Osteocyte (in vitro differentiated cells): ENCODE data around the gene MDN1. TPM values are rescaled to one million over a fixed set of nuclear protein-coding genes. Genes with fewer than 3 reads are reported as not detected.

Source experiments
- DNase-seq: peaks from one replicate; pipeline ENCODE4 v3.0.0; 2021; ENCODE audit warnings: mixed read lengths; ENCODE audit not compliant: unreplicated experiment; ENCODE audit errors: extremely low spot score
- H3K27ac Mint-ChIP-seq: one replicate; pipeline ENCODE4 v1.8.0; 2021; ENCODE audit warnings: mild to moderate bottlenecking, mixed read lengths; ENCODE audit not compliant: unreplicated experiment
- H3K27me3 Mint-ChIP-seq: one replicate; pipeline ENCODE4 v1.8.0; 2021; ENCODE audit warnings: mixed read lengths; ENCODE audit not compliant: unreplicated experiment
- H3K36me3 Mint-ChIP-seq: one replicate; pipeline ENCODE4 v1.8.0; 2021; ENCODE audit warnings: mixed read lengths; ENCODE audit not compliant: unreplicated experiment
- H3K4me1 Mint-ChIP-seq: one replicate; pipeline ENCODE4 v1.8.0; 2021; ENCODE audit warnings: mixed read lengths; ENCODE audit not compliant: unreplicated experiment
- H3K4me3 Mint-ChIP-seq: one replicate; pipeline ENCODE4 v1.8.0; 2021; ENCODE audit warnings: mild to moderate bottlenecking, moderate library complexity, mixed read lengths; ENCODE audit not compliant: unreplicated experiment
- H3K9me3 Mint-ChIP-seq: one replicate; pipeline ENCODE4 v1.8.0; 2021; ENCODE audit warnings: mixed read lengths; ENCODE audit not compliant: unreplicated experiment
- total RNA-seq: library from RNA; stranded (reverse); gene quantifications from 2 replicates; pipeline ENCODE4 v1.2.1, GENCODE V29; 2021
- TF ChIP-seq, protein P1 (sequence below): fragments of 200-600 bp; sonication (generic); IDR thresholded peaks from 2 replicates; pipeline ENCODE4 v1.5.0; 2021; ENCODE audit warnings: antibody characterized with exemption, mild to moderate bottlenecking, moderate library complexity

MDN1 gene
- total RNA-seq, 1 donor from 2014 or later = 30.8 TPM

DNA sequence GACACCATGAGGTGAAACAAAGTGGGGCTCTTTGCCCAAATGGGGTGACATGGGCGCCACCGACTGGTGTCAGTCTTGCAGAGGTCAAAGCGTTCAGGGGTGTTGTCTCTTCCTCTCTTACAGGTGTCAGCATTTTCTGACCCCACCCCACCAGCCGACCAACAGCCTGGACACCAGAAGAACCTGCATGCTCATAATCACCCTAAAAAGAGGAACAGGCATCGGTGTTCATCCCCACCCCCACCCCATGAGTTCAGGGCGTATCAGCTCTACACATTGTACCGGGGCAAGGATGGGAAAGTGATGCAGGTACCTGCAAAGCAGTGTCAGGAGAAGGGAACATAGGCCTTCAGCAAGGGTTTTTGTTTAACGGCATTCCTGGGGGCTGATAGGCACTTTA lies 195.8 kb downstream of the MDN1 start:
- H3K27ac Mint-ChIP-seq = no peak overlapping the region
- no peak for DNase-seq
- TF ChIP-seq, protein P1, sequence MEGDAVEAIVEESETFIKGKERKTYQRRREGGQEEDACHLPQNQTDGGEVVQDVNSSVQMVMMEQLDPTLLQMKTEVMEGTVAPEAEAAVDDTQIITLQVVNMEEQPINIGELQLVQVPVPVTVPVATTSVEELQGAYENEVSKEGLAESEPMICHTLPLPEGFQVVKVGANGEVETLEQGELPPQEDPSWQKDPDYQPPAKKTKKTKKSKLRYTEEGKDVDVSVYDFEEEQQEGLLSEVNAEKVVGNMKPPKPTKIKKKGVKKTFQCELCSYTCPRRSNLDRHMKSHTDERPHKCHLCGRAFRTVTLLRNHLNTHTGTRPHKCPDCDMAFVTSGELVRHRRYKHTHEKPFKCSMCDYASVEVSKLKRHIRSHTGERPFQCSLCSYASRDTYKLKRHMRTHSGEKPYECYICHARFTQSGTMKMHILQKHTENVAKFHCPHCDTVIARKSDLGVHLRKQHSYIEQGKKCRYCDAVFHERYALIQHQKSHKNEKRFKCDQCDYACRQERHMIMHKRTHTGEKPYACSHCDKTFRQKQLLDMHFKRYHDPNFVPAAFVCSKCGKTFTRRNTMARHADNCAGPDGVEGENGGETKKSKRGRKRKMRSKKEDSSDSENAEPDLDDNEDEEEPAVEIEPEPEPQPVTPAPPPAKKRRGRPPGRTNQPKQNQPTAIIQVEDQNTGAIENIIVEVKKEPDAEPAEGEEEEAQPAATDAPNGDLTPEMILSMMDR = no peak
- no peaks in the 10 kb centered on the region for H3K9me3 Mint-ChIP-seq
- no peaks in the 10 kb centered on the region for H3K36me3 Mint-ChIP-seq
- H3K4me3 Mint-ChIP-seq = no peak overlapping the region
- no peaks in the 10 kb centered on the region for H3K4me1 Mint-ChIP-seq
- H3K27me3 Mint-ChIP-seq = no peaks in the 10 kb centered on the region

DNA sequence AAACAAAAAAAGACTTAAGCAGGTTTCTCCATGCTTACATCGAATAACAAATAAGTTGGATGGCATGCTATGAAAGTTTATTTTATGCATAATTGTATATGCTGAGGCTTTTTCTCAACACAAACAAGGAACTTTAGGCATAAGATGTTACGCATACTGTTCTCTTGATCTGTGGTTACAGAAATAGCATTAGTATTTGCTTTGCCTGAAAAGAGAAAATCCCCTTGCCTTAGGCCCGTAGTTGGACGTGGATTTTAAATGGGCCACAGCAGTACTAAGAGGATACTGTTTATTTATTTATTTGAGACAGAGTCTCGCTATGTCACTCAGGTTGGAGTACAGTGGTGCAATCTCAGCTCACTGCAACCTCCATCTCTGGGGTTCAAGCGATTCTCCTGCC lies 200.0 kb downstream of the MDN1 start:
- H3K27me3 Mint-ChIP-seq = no peaks in the 10 kb centered on the region

DNA sequence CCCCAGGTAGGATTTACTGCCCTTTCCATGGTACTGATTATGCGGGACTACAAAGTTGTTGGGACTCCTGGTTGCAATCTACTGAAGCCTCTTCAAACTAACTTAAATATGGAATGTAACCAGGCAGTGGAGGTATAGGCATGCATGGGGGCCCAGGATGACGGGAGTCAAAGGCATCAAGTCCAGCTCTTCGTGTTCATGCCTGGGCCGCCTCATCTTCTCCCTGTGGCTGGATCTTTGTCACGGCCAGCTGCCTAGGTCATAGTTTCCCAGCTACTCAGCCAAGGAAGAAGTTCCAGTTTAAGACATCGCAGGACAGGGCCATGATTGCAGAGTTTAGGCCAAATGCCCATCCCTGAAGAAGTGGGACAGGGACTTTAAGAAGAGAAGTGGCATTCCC lies 201.6 kb downstream of the MDN1 start:
- H3K27ac Mint-ChIP-seq = no peak overlapping the region
- H3K9me3 Mint-ChIP-seq = no peaks in the 10 kb centered on the region
- no peaks in the 10 kb centered on the region for H3K36me3 Mint-ChIP-seq
- no peaks in the 10 kb centered on the region for H3K4me1 Mint-ChIP-seq
- peak; percentile 21 for DNase-seq
- H3K4me3 Mint-ChIP-seq = no peak overlapping the region
- H3K27me3 Mint-ChIP-seq = no peaks in the 10 kb centered on the region
- TF ChIP-seq, protein P1 = no peak

More for the DNA sequence above, 200.0 kb downstream of the MDN1 start:
- Mint-ChIP-seq H3K4me3 (no peak overlapping the region), H3K36me3 (no peaks in the 10 kb centered on the region), H3K4me1 (no peaks in the 10 kb centered on the region), H3K27ac (no peak overlapping the region), H3K9me3 (no peaks in the 10 kb centered on the region)
- DNase-seq = no peak
- TF ChIP-seq, protein P1 = no peak

DNA sequence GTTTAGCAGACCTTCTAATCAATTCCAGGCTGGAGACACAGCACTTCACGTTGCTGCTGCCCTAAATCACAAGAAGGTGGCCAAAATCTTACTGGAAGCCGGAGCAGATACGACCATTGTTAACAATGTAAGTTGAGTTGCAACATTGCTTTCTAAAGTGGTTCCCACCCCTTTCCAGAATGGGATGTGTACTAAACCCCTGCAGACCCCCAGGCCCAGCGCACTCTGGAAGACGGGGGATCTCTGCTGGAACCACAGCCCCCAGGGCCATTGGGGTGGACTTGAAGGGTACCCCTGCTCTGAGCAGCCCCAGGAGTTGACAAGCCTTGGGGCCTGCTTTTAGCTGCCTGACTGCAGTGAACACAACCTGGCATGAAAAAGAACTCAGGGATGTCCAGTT lies 203.1 kb downstream of the MDN1 start:
- DNase-seq = peak; percentile 83
- TF ChIP-seq, protein P1 = no peak

DNA sequence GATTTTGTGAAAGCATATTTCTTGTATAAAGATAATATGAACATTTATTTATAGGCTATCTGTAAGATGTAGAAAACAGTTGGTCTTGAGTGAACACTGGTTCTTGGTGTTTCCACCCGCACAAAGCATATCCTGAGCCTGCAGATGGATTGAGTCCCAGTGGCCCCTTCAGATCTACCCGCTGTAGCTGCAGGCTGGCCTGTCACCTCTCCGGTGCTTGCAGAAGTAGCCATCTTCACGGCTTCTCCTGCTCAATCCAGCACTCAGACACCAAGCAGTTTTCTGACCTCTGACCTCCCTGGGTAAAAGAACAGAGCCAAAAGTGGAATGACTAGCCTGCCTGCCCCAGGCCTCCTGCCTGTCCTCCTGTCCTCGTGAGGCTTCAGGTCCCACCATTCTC lies 203.7 kb downstream of the MDN1 start:
- no peak overlapping the region for H3K27ac Mint-ChIP-seq
- TF ChIP-seq, protein P1 = no peak
- H3K4me1 Mint-ChIP-seq = no peaks in the 10 kb centered on the region
- H3K36me3 Mint-ChIP-seq = no peaks in the 10 kb centered on the region
- DNase-seq = peak; percentile 60
- H3K9me3 Mint-ChIP-seq = no peaks in the 10 kb centered on the region
- no peak overlapping the region for H3K4me3 Mint-ChIP-seq
- H3K27me3 Mint-ChIP-seq = no peaks in the 10 kb centered on the region

More for the DNA sequence above, 203.1 kb downstream of the MDN1 start:
- Mint-ChIP-seq H3K4me1 (no peaks in the 10 kb centered on the region), H3K36me3 (no peaks in the 10 kb centered on the region), H3K4me3 (no peak overlapping the region), H3K27ac (no peak overlapping the region), H3K9me3 (no peaks in the 10 kb centered on the region), H3K27me3 (no peaks in the 10 kb centered on the region)
